ENCODE data around the gene CLECL1. TPM values are rescaled to one million over a fixed set of nuclear protein-coding genes. Genes with fewer than 3 reads are reported as not detected.

CLECL1 gene
- 0.18 TPM for total RNA-seq
- polyA plus RNA-seq (ENCODE audit: insufficient read depth in 1 of 8, insufficient read length in 8 of 8, low replicate concordance in 1 of 8) = under 1 TPM in 2 of 8 donors, not detected in 6; 0.26 to 0.35 TPM
- long read RNA-seq, donor 1 = 0 reads
- long read RNA-seq, donor 2 = 0 reads
- long read RNA-seq, donor 3 = 0 reads
- long read RNA-seq, donor 4 = 0 reads
- long read RNA-seq, donor 5 = 0 reads
- long read RNA-seq, donor 6, partial matches to known transcripts = 0 of 2 reads
- long read RNA-seq, donor 6, other reads (novel, unspliced or antisense) = 0 of 2 reads
- long read RNA-seq, donor 7 = 0 reads
- long read RNA-seq, donor 8 = 0 reads
- long read RNA-seq, donor 9 = 0 reads
- long read RNA-seq, donor 10 = 0 reads
- long read RNA-seq, donor 11 = 0 reads

- Histone ChIP-seq H3K27ac (ENCODE audit: low read length) (no peak within 1 kb of the TSS), H3K9me3 (replicated peaks; ENCODE audit: control insufficient read depth, low read depth, low read length) (no peaks in the 10 kb centered on the region), H3K4me1 (ENCODE audit: control insufficient read depth, insufficient read depth, low read length) (no peaks in the 10 kb centered on the region), H3K27me3 (ENCODE audit: control insufficient read depth, insufficient read depth, low read length) (no peaks in the 10 kb centered on the region), H3K4me3 (ENCODE audit: low read length) (no peak within 1 kb of the TSS), H3K36me3 (ENCODE audit: control insufficient read depth, insufficient read depth, low read length) (no peaks in the 10 kb centered on the region)
- WGBS (ENCODE audit: insufficient coverage) = 75% methylated on average over 5 of the region's 8 CpGs
- no peak for DNase-seq
Measured at GRCh38 chr12:9732921-9733461, at the start of gene CLECL1. Gene CLECL1 (minus strand): TSS chr12:9733097.

- DNase-seq = no peak
- Histone ChIP-seq H3K9me3 (replicated peaks; ENCODE audit: control insufficient read depth, low read depth, low read length) (no peaks in the 10 kb centered on the region), H3K36me3 (ENCODE audit: control insufficient read depth, insufficient read depth, low read length) (no peaks in the 10 kb centered on the region), H3K4me3 (ENCODE audit: low read length) (no peak overlapping the region), H3K4me1 (ENCODE audit: control insufficient read depth, insufficient read depth, low read length) (no peaks in the 10 kb centered on the region), H3K27me3 (ENCODE audit: control insufficient read depth, insufficient read depth, low read length) (no peaks in the 10 kb centered on the region), H3K27ac (ENCODE audit: low read length) (no peak overlapping the region)
- WGBS (ENCODE audit: insufficient coverage) = 71% methylated on average over 1 of the region's 2 CpGs
Measured at GRCh38 chr12:9781360-9781759, 48.5 kb upstream of the CLECL1 start.

- no peaks in the 10 kb centered on the region for H3K27me3 ChIP-seq (ENCODE audit: control insufficient read depth, insufficient read depth, low read length)
- H3K9me3 ChIP-seq (replicated peaks; ENCODE audit: control insufficient read depth, low read depth, low read length) = no peaks in the 10 kb centered on the region
- no peak overlapping the region for H3K4me3 ChIP-seq (ENCODE audit: low read length)
- no CpG with 5 or more reads among the region's 4 CpGs for WGBS (ENCODE audit: insufficient coverage)
- H3K36me3 ChIP-seq (ENCODE audit: control insufficient read depth, insufficient read depth, low read length) = no peaks in the 10 kb centered on the region
- no peaks in the 10 kb centered on the region for H3K4me1 ChIP-seq (ENCODE audit: control insufficient read depth, insufficient read depth, low read length)
- H3K27ac ChIP-seq (ENCODE audit: low read length) = no peak overlapping the region
- no peak for DNase-seq
Measured at GRCh38 chr12:9779209-9779608, 46.3 kb upstream of the CLECL1 start.

GRCh38 chr12:9776781-9777180 is 43.9 kb upstream of the CLECL1 start:
- WGBS (ENCODE audit: insufficient coverage) = 80% methylated on average over 1 of the region's 3 CpGs
- H3K9me3 ChIP-seq (replicated peaks; ENCODE audit: control insufficient read depth, low read depth, low read length) = no peaks in the 10 kb centered on the region
- H3K27me3 ChIP-seq (ENCODE audit: control insufficient read depth, insufficient read depth, low read length) = no peaks in the 10 kb centered on the region
- H3K4me3 ChIP-seq (ENCODE audit: low read length) = no peak overlapping the region
- DNase-seq = no peak
- no peaks in the 10 kb centered on the region for H3K36me3 ChIP-seq (ENCODE audit: control insufficient read depth, insufficient read depth, low read length)
- no peaks in the 10 kb centered on the region for H3K4me1 ChIP-seq (ENCODE audit: control insufficient read depth, insufficient read depth, low read length)
- H3K27ac ChIP-seq (ENCODE audit: low read length) = no peak overlapping the region

GRCh38 chr12:9773216-9773877 is 40.5 kb upstream of the CLECL1 start:
- no peak overlapping the region for H3K27ac ChIP-seq (ENCODE audit: low read length)
- WGBS (ENCODE audit: insufficient coverage) = no CpG with 5 or more reads among the region's 2 CpGs
- no peaks in the 10 kb centered on the region for H3K27me3 ChIP-seq (ENCODE audit: control insufficient read depth, insufficient read depth, low read length)
- no peak overlapping the region for H3K4me3 ChIP-seq (ENCODE audit: low read length)
- H3K36me3 ChIP-seq (ENCODE audit: control insufficient read depth, insufficient read depth, low read length) = no peaks in the 10 kb centered on the region
- DNase-seq = no peak
- H3K4me1 ChIP-seq (ENCODE audit: control insufficient read depth, insufficient read depth, low read length) = no peaks in the 10 kb centered on the region
- H3K9me3 ChIP-seq (replicated peaks; ENCODE audit: control insufficient read depth, low read depth, low read length) = no peaks in the 10 kb centered on the region

DNA sequence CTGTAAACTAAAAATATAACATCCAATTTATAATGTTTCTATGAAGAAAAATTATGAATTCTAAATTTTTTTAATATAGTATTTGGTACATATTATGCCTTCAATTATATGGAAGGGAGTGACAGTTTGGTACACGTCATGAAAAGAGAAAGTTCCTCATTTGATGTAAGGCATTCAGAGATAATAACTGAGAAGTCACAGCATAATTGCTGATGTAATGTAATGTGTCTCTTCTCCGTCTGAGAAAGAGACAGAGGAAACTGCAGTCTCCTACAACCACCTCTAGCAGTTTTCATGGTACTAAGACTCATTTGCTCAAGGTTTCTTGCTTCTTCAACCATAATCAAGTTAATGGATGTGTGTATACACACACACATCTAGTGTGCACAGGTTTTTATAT is 30.1 kb upstream of the CLECL1 start:
- Histone ChIP-seq H3K4me3 (ENCODE audit: low read length) (no peak overlapping the region), H3K27ac (ENCODE audit: low read length) (no peak overlapping the region), H3K36me3 (ENCODE audit: control insufficient read depth, insufficient read depth, low read length) (no peaks in the 10 kb centered on the region), H3K9me3 (replicated peaks; ENCODE audit: control insufficient read depth, low read depth, low read length) (no peaks in the 10 kb centered on the region), H3K27me3 (ENCODE audit: control insufficient read depth, insufficient read depth, low read length) (no peaks in the 10 kb centered on the region), H3K4me1 (ENCODE audit: control insufficient read depth, insufficient read depth, low read length) (no peaks in the 10 kb centered on the region)
- WGBS (ENCODE audit: insufficient coverage) = no CpG with 5 or more reads among the region's 2 CpGs
- peak; percentile 31 for DNase-seq

- Histone ChIP-seq H3K4me3 (ENCODE audit: low read length) (no peak overlapping the region), H3K9me3 (replicated peaks; ENCODE audit: control insufficient read depth, low read depth, low read length) (no peaks in the 10 kb centered on the region), H3K27me3 (ENCODE audit: control insufficient read depth, insufficient read depth, low read length) (no peaks in the 10 kb centered on the region), H3K27ac (ENCODE audit: low read length) (no peak overlapping the region), H3K36me3 (ENCODE audit: control insufficient read depth, insufficient read depth, low read length) (no peaks in the 10 kb centered on the region), H3K4me1 (ENCODE audit: control insufficient read depth, insufficient read depth, low read length) (no peaks in the 10 kb centered on the region)
- DNase-seq = no peak
- whole genome bisulfite sequencing (ENCODE audit: insufficient coverage) = 67% methylated on average over 1 of the region's 5 CpGs
Measured at GRCh38 chr12:9762369-9762768, 29.5 kb upstream of the CLECL1 start.

GRCh38 chr12:9761419-9761781 is 28.5 kb upstream of the CLECL1 start:
- Histone ChIP-seq H3K36me3 (ENCODE audit: control insufficient read depth, insufficient read depth, low read length) (no peaks in the 10 kb centered on the region), H3K4me3 (ENCODE audit: low read length) (no peak overlapping the region), H3K4me1 (ENCODE audit: control insufficient read depth, insufficient read depth, low read length) (no peaks in the 10 kb centered on the region), H3K27me3 (ENCODE audit: control insufficient read depth, insufficient read depth, low read length) (no peaks in the 10 kb centered on the region), H3K27ac (ENCODE audit: low read length) (peak overlapping the region; percentile 16), H3K9me3 (replicated peaks; ENCODE audit: control insufficient read depth, low read depth, low read length) (no peaks in the 10 kb centered on the region)
- no CpG with 5 or more reads among the region's 4 CpGs for WGBS (ENCODE audit: insufficient coverage)
- peak; percentile 34 for DNase-seq

- H3K4me1 ChIP-seq (ENCODE audit: control insufficient read depth, insufficient read depth, low read length) = no peaks in the 10 kb centered on the region
- H3K36me3 ChIP-seq (ENCODE audit: control insufficient read depth, insufficient read depth, low read length) = no peaks in the 10 kb centered on the region
- no CpG with 5 or more reads among the region's 6 CpGs for WGBS (ENCODE audit: insufficient coverage)
- H3K4me3 ChIP-seq (ENCODE audit: low read length) = no peak within 1 kb of the TSS
- H3K27ac ChIP-seq (ENCODE audit: low read length) = peak within 1 kb of the TSS; percentile 16
- no peaks in the 10 kb centered on the region for H3K27me3 ChIP-seq (ENCODE audit: control insufficient read depth, insufficient read depth, low read length)
- DNase-seq = no peak
- H3K9me3 ChIP-seq (replicated peaks; ENCODE audit: control insufficient read depth, low read depth, low read length) = no peaks in the 10 kb centered on the region
Measured at GRCh38 chr12:9760699-9761418, 28.0 kb upstream of the CLECL1 start, which contains the start of gene CD69. Gene CD69 (minus strand): TSS chr12:9760901. CDS start chr12:9760820, 81 bp downstream.

DNA sequence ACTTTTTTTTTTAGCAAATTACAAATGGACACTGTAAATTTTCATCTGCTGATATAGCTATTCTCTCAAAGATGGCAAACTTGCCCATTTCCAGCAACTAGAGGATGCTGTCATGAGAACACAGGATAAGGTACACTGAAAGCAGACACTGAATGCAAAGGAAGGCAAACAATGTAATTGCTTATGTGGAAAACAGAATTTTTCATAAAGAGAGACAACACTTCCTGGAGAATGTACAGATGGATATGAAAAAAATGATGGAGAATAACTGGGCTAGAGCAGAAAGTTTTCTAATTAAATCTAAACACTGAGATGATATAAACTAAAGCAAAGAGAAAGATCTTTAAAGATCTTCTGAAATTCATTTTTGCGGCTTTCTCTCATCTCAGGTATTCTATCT is 27.2 kb upstream of the CLECL1 start:
- H3K9me3 ChIP-seq (replicated peaks; ENCODE audit: control insufficient read depth, low read depth, low read length) = no peaks in the 10 kb centered on the region
- no CpG with 5 or more reads among the region's 1 CpG for WGBS (ENCODE audit: insufficient coverage)
- no peak overlapping the region for H3K4me3 ChIP-seq (ENCODE audit: low read length)
- no peak for DNase-seq
- H3K27ac ChIP-seq (ENCODE audit: low read length) = no peak overlapping the region
- H3K27me3 ChIP-seq (ENCODE audit: control insufficient read depth, insufficient read depth, low read length) = no peaks in the 10 kb centered on the region
- H3K36me3 ChIP-seq (ENCODE audit: control insufficient read depth, insufficient read depth, low read length) = no peaks in the 10 kb centered on the region
- no peaks in the 10 kb centered on the region for H3K4me1 ChIP-seq (ENCODE audit: control insufficient read depth, insufficient read depth, low read length)
